ENCODE results near the gene KIF22.
"Not testable (repeated sequence)": the region's sequence is repeated elsewhere in the genome, so short reads cannot be mapped to it uniquely, and the experiment has no call there.

The KIF22 gene

DNA sequence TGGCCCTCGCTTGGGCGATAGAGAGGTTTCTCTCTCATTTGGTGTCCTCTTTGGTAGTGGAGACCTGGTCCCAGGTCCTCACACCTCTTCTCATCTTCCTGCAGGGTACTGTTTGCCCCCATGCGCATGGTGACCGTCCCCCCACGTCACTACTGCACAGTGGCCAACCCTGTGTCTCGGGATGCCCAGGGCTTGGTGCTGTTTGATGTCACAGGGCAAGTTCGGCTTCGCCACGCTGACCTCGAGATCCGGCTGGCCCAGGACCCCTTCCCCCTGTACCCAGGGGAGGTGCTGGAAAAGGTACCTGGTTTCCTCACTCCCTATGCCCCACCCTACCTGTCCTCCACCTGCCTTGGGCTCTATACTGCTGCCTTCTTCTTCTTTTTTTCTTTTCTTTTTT is 40.2 kb downstream of the KIF22 start:
- no peak for TF ChIP-seq CTCF (IDR thresholded peaks at IDR 0.05; ENCODE audit: insufficient read depth, low read length, poor library complexity, severe bottlenecking)

GRCh38 chr16:29831490-29831889 is 40.9 kb downstream of the KIF22 start:
- no peak for TF ChIP-seq CTCF (IDR thresholded peaks at IDR 0.05; ENCODE audit: insufficient read depth, low read length, poor library complexity, severe bottlenecking)
- no peak overlapping the region for H3K4me3 ChIP-seq (replicated peaks; ENCODE audit: low read depth, low read length)
- H3K36me3 ChIP-seq (ENCODE audit: control insufficient read depth, insufficient read depth, low read length): peaks cover 24% of the 10 kb centered on the region
- DNase-seq (ENCODE audit: extremely low read depth, insufficient read length): no peak
- no peaks in the 10 kb centered on the region for H3K27me3 ChIP-seq (replicated peaks; ENCODE audit: control insufficient read depth, insufficient read depth, low read length)

More for the DNA sequence above, 40.2 kb downstream of the KIF22 start:
- no peak for DNase-seq (ENCODE audit: extremely low read depth, insufficient read length)
- no peak overlapping the region for H3K4me3 ChIP-seq (replicated peaks; ENCODE audit: low read depth, low read length)
- peaks cover 24% of the 10 kb centered on the region for H3K36me3 ChIP-seq (ENCODE audit: control insufficient read depth, insufficient read depth, low read length)
- no peaks in the 10 kb centered on the region for H3K27me3 ChIP-seq (replicated peaks; ENCODE audit: control insufficient read depth, insufficient read depth, low read length)

GRCh38 chr16:29833219-29833618 is 42.7 kb downstream of the KIF22 start:
- peaks cover 28% of the 10 kb centered on the region for H3K36me3 ChIP-seq (ENCODE audit: control insufficient read depth, insufficient read depth, low read length)
- not testable (repeated sequence) for H3K27me3 ChIP-seq (replicated peaks; ENCODE audit: control insufficient read depth, insufficient read depth, low read length); H3K4me3 ChIP-seq (replicated peaks; ENCODE audit: low read depth, low read length); DNase-seq (ENCODE audit: extremely low read depth, insufficient read length)

DNA sequence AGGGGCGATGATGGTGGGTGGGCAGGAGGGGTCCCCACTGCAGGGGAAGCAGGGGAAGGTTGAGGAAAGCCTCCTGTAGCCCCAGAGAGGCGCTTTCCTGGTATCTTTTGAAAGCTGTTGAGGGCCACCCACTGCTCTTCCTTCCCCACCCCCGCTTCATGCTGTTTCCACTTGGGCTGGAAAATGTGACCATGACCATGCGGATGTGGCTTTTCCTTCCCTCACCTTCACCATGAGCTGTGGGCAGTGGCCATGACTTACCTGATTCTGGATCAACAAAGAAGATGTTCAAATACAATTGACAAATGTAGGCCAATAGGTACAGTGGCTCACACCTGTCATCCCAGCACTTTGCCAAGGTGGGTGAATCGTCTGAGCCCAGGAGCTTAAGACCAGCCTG is 43.5 kb downstream of the KIF22 start:
- Histone ChIP-seq H3K27me3 (replicated peaks; ENCODE audit: control insufficient read depth, insufficient read depth, low read length) (no peaks in the 10 kb centered on the region), H3K4me3 (replicated peaks; ENCODE audit: low read depth, low read length) (no peak overlapping the region), H3K36me3 (ENCODE audit: control insufficient read depth, insufficient read depth, low read length) (peaks cover 28% of the 10 kb centered on the region)
- no peak for TF ChIP-seq CTCF (IDR thresholded peaks at IDR 0.05; ENCODE audit: insufficient read depth, low read length, poor library complexity, severe bottlenecking)
- DNase-seq (ENCODE audit: extremely low read depth, insufficient read length): no peak

DNA sequence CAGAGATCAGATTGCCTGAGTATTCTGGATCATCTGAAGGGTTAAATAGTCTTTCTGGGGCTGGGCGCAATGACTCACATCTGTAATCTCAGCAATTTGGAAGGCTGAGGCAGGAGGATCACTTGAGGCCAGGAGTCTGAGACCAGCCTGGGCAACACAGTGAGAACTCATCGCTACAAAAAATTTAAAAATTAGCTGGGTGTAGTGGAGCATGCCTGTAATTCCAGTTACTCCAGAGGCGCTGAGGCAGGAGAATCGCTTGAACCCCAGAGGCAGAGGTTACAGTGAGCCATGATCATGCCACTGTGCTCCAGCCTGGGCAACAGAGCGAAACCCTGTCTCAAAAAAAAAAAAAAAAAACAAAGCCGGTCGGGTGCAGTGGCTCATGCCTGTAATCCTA is 45.4 kb downstream of the KIF22 start:
- H3K27me3 ChIP-seq (replicated peaks; ENCODE audit: control insufficient read depth, insufficient read depth, low read length): no peaks in the 10 kb centered on the region
- H3K36me3 ChIP-seq (ENCODE audit: control insufficient read depth, insufficient read depth, low read length): peaks cover 25% of the 10 kb centered on the region
- no peak for DNase-seq (ENCODE audit: extremely low read depth, insufficient read length)
- no peak overlapping the region for H3K4me3 ChIP-seq (replicated peaks; ENCODE audit: low read depth, low read length)
- TF ChIP-seq CTCF (IDR thresholded peaks at IDR 0.05; ENCODE audit: insufficient read depth, low read length, poor library complexity, severe bottlenecking): no peak

- no peak for TF ChIP-seq CTCF (IDR thresholded peaks at IDR 0.05; ENCODE audit: insufficient read depth, low read length, poor library complexity, severe bottlenecking)
- Histone ChIP-seq H3K4me3 (replicated peaks; ENCODE audit: low read depth, low read length) (no peak overlapping the region), H3K36me3 (ENCODE audit: control insufficient read depth, insufficient read depth, low read length) (peaks cover 25% of the 10 kb centered on the region), H3K27me3 (replicated peaks; ENCODE audit: control insufficient read depth, insufficient read depth, low read length) (no peaks in the 10 kb centered on the region)
- DNase-seq (ENCODE audit: extremely low read depth, insufficient read length): no peak
These were observed 46.1 kb downstream of the KIF22 start for GRCh38 chr16:29836623-29837022.

All from GM06990 (cell line).